DOHH2 (cell line): ENCODE results near the gene RALA.

Experiments
- H3F3A ChIP-seq: fragments of 200-600 bp; sonication (generic), shearing (Covaris generic); 2 replicates; pipeline ENCODE4 v1.6.0; 2016; ENCODE audit warnings: antibody characterized with exemption, mild to moderate bottlenecking; ENCODE audit not compliant: control insufficient read depth, insufficient read depth
- H3K27ac ChIP-seq: fragments of 200-600 bp; sonication (generic); 2 replicates; pipeline ENCODE4 v1.5.1; 2014; ENCODE audit warnings: low read depth, mild to moderate bottlenecking, low read length, moderate library complexity
- H3K27me3 ChIP-seq: fragments of 200-600 bp; sonication (generic); 2 replicates; pipeline ENCODE4 v1.6.1; 2014; ENCODE audit warnings: mild to moderate bottlenecking, low read length, mixed read lengths; ENCODE audit not compliant: control insufficient read depth
- H3K36me3 ChIP-seq: fragments of 200-600 bp; sonication (generic); 2 replicates; pipeline ENCODE4 v1.6.1; 2014; ENCODE audit warnings: mild to moderate bottlenecking, low read length, moderate library complexity, mixed read lengths; ENCODE audit not compliant: control insufficient read depth
- H3K4me1 ChIP-seq: fragments of 200-600 bp; sonication (generic); 2 replicates; pipeline ENCODE4 v1.6.1; 2014; ENCODE audit warnings: mild to moderate bottlenecking, low read length, mixed read lengths; ENCODE audit not compliant: control insufficient read depth
- H3K4me2 ChIP-seq: fragments of 200-600 bp; sonication (generic); 2 replicates; pipeline ENCODE4 v1.6.0; 2014; ENCODE audit warnings: mild to moderate bottlenecking, low read length, moderate library complexity
- H3K4me3 ChIP-seq: fragments of 200-600 bp; sonication (generic); 2 replicates; pipeline ENCODE4 v1.5.1; 2014; ENCODE audit warnings: mild to moderate bottlenecking, low read length, mixed read lengths
- H3K79me2 ChIP-seq: fragments of 200-600 bp; sonication (generic); 2 replicates; pipeline ENCODE4 v1.6.1; 2014; ENCODE audit warnings: mild to moderate bottlenecking, low read length, mixed read lengths; ENCODE audit not compliant: control insufficient read depth
- H3K9me2 ChIP-seq: fragments of 200-600 bp; sonication (generic); replicated peaks from 2 replicates; pipeline ENCODE4 v1.6.1; 2014; ENCODE audit warnings: mild to moderate bottlenecking, low read length, mixed read lengths; ENCODE audit not compliant: control insufficient read depth
- H3K9me3 ChIP-seq: fragments of 200-600 bp; sonication (generic); 2 replicates; pipeline ENCODE4 v1.6.1; 2014; ENCODE audit warnings: antibody characterized with exemption, low read length, mixed read lengths; ENCODE audit not compliant: control insufficient read depth, insufficient read depth
- H4K20me1 ChIP-seq: fragments of 200-600 bp; sonication (generic); 2 replicates; pipeline ENCODE4 v1.6.0; 2014; ENCODE audit warnings: low read depth, mild to moderate bottlenecking, antibody characterized with exemption, low read length, moderate library complexity; ENCODE audit not compliant: control insufficient read depth, insufficient read depth
- CTCF ChIP-seq: fragments of 200-600 bp; sonication (generic); IDR thresholded peaks from one replicate; pipeline ENCODE4 v1.5.1; 2014; ENCODE audit warnings: antibody characterized with exemption, mild to moderate bottlenecking, low read depth, low read length; ENCODE audit not compliant: poor library complexity, severe bottlenecking
- EZH2phosphoT487 ChIP-seq: fragments of 200-600 bp; sonication (generic); IDR thresholded peaks from 2 replicates; pipeline ENCODE4 v1.6.1; 2017; ENCODE audit warnings: borderline replicate concordance, mild to moderate bottlenecking, antibody characterized with exemption, low read length, moderate library complexity, mixed read lengths

Gene RALA

GRCh38 chr7:39700165-39700564 is 76.8 kb downstream of the RALA start:
- no peak overlapping the region for H3K27ac ChIP-seq
- no peaks in the 10 kb centered on the region for H4K20me1 ChIP-seq
- no peaks in the 10 kb centered on the region for H3K27me3 ChIP-seq
- peaks cover 36% of the 10 kb centered on the region for H3K36me3 ChIP-seq
- H3K9me3 ChIP-seq, result no peaks in the 10 kb centered on the region
- no peaks in the 10 kb centered on the region for H3F3A ChIP-seq
- no peak overlapping the region for H3K4me2 ChIP-seq
- H3K4me3 ChIP-seq, result no peak overlapping the region
- no peak for TF ChIP-seq CTCF
- TF ChIP-seq EZH2phosphoT487, result no peak
- H3K79me2 ChIP-seq, result no peaks in the 10 kb centered on the region
- H3K4me1 ChIP-seq, result no peaks in the 10 kb centered on the region
- no peaks in the 10 kb centered on the region for H3K9me2 ChIP-seq

GRCh38 chr7:39700932-39701331 is 77.6 kb downstream of the RALA start:
- no peaks in the 10 kb centered on the region for H3K4me1 ChIP-seq
- peaks cover 36% of the 10 kb centered on the region for H3K36me3 ChIP-seq
- no peak overlapping the region for H3K4me3 ChIP-seq
- no peaks in the 10 kb centered on the region for H3F3A ChIP-seq
- H3K79me2 ChIP-seq, result no peaks in the 10 kb centered on the region
- TF ChIP-seq EZH2phosphoT487 (no peak), CTCF (no peak)
- H3K4me2 ChIP-seq, result no peak overlapping the region
- no peaks in the 10 kb centered on the region for H4K20me1 ChIP-seq
- no peaks in the 10 kb centered on the region for H3K9me3 ChIP-seq
- no peaks in the 10 kb centered on the region for H3K9me2 ChIP-seq
- H3K27me3 ChIP-seq, result no peaks in the 10 kb centered on the region
- no peak overlapping the region for H3K27ac ChIP-seq

GRCh38 chr7:39702133-39702532 is 78.8 kb downstream of the RALA start:
- Histone ChIP-seq H3K4me3 (no peak overlapping the region), H4K20me1 (no peaks in the 10 kb centered on the region), H3K9me3 (no peaks in the 10 kb centered on the region), H3K79me2 (no peaks in the 10 kb centered on the region), H3K4me2 (no peak overlapping the region), H3K9me2 (no peaks in the 10 kb centered on the region), H3K4me1 (no peaks in the 10 kb centered on the region), H3F3A (no peaks in the 10 kb centered on the region), H3K27me3 (no peaks in the 10 kb centered on the region), H3K36me3 (peaks cover 26% of the 10 kb centered on the region), H3K27ac (no peak overlapping the region)
- no peak for TF ChIP-seq CTCF
- TF ChIP-seq EZH2phosphoT487, result no peak

- Histone ChIP-seq H3K79me2 (no peaks in the 10 kb centered on the region), H4K20me1 (no peaks in the 10 kb centered on the region), H3K4me3 (no peak overlapping the region), H3K27me3 (no peaks in the 10 kb centered on the region), H3K27ac (no peak overlapping the region), H3K4me2 (no peak overlapping the region), H3K9me2 (no peaks in the 10 kb centered on the region), H3K36me3 (peaks cover 16% of the 10 kb centered on the region; the same call in 1 of the 2 replicates), H3K4me1 (no peaks in the 10 kb centered on the region), H3F3A (no peaks in the 10 kb centered on the region), H3K9me3 (no peaks in the 10 kb centered on the region)
- TF ChIP-seq CTCF, result no peak
- TF ChIP-seq EZH2phosphoT487, result no peak
Measured at GRCh38 chr7:39703144-39703543, 79.8 kb downstream of the RALA start.
